Islet precursor cell (in vitro differentiated cells): Measurements from ENCODE around the gene MIF4GD.

ENCODE experiments used
- DNase-seq: peaks from one replicate; pipeline ENCODE4 v3.0.0-alpha.2; 2018

The MIF4GD gene

DNA sequence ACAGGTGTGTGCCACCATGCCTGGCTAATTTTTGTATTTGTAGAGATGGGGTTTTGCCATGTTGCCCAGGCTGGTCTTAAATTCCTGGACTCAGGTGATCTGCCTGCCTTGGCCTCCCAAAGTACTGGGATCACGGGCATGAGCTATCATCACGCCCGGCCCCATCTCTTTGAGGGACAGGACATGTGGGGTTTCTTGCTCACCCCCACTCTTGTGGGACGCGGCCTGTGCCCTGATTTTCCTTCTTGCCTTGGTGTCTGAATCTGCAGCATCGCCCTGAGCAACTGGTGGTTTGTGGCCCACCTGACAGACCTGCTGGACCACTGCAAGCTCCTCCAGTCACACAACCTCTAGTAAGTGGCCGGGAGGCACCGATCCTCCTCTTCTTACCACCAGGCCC, 40.0 kb downstream of the MIF4GD start:
- no peak for DNase-seq

DNA sequence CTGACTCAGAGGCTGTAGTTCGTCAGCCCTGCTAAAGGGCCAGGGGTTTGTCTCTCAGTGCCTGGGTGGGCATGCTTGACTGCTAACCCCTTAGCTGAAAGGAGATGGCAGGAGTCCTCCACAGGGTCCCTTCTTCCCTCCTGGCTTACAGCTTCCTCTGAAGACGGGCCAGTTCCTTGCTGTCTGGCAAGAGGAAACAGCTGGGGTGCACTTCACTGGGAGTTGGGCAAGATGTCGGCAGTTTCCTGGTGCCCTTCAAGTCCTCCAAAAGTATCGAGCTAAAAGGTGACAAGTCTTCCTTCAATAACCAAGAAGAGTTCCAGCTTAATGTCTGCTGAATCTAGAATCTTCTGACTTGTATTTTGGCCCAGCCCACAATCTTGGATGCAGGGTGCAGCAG, 42.2 kb downstream of the MIF4GD start:
- DNase-seq: peak; percentile 45

DNA sequence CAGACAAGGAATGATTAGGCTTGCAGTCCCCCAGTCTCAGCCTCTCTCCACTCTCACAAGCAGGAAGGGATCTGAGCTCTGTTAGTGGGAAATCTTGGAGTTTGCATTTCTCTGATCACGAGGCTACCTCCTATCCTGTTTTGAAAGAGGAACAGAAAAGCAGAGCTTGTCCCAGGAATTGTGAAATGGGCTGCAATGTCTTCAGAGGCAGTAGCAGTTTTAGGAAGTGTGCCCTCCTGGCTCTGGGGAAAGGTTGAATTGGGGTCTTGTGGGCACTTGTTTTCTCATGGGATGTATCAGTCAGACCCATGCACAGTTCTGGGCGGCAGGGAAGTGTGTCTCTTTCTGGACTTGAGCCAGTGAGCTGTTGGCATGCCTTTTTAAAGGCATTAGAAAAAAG, 42.7 kb downstream of the MIF4GD start:
- DNase-seq: peak; percentile 45

DNA sequence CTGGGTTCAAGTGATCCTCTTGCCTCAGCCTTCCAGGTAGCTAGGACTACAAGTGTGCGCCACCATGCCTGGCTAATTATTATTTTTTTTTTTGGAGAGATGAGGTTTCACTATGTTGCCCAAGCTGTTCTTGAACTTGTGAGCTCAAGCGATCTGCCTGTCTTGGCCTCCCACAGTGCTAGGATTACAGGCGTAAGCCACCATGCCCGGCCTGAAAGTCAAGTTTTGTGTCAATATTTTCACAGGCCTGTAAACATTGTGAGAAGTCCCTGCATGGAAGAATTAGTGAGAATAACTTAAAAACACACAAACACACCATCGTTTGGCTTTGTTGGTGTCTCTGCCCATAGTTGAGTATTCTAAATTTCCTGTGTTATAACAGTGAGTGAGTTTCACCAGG, 43.3 kb downstream of the MIF4GD start:
- no peak for DNase-seq

DNA sequence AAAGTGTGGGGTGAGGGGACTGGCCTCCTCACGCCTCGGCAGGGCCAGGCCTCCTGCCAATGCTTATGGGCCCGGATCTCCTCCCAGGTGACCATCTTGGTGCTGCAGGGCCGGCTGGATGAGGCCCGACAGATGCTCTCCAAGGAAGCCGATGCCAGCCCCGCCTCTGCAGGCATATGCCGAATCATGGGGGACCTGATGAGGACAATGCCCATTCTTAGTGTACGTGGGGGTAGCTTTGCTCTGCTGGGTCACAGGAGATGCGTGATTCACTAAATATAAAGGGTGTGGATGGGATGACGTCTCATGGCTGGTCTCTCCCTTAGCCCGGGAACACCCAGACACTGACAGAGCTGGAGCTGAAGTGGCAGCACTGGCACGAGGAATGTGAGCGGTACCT, 46.0 kb downstream of the MIF4GD start:
- no peak for DNase-seq

DNA sequence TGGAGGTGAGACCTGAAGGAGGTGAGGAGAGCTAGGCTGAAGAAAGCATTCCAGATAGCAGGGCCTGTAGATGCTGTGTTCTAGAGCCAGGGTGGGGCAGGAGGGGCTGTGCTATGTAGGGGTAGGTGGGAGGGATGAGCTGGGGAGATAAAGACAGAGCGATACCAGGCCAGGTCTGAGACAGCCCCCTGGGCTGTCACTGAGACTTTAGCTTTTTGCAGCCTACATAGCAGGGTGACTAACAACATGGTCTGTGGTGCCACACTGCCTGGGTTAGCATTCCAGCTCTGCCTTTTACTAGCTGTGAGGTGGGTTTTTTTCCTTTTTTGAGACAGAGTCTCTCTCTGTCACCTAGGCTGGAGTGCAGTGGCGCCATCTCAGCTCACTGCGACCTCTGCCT, 51.2 kb downstream of the MIF4GD start:
- DNase-seq: no peak

DNA sequence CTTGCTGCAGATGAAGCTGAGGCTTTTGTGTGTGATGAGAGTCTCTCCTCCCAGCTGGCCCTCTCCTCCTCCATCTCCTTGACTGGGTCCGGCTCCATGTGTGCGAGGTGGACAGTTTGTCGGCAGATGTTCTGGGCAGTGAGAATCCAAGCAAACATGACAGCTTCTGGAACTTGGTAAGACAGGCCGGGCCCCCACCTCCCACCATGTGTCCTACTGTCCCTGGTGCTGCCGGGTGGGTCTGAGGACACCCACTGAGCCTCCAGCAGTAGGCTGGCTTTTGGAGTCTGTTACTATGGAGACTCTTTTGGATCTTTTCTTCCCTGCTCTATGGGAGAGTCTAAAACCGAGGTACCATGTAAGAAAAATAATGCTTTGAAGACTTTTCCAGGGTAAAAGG, 52.9 kb downstream of the MIF4GD start:
- no peak for DNase-seq
